Right lobe of liver (tissue), 6 donors: ENCODE measurements around the gene VPS50. TPM values are rescaled to one million over a fixed set of nuclear protein-coding genes. Genes with fewer than 3 reads are reported as not detected.

Experiments used
- ATAC-seq, 4 donors: fragments of 200-7000 bp; cut with Tn5 transposase; one replicate each; pipeline ENCODE4 v1.9.1; 2020; ENCODE audit warnings: mild to moderate bottlenecking in 4 of 4, moderate library complexity in 4 of 4
- DNase-seq, 3 donors: peaks; one replicate each; pipeline ENCODE4 v3.0.0-alpha.2; 2020
- H3K27ac ChIP-seq, 3 donors: fragments of 200-600 bp; one replicate each; pipeline ENCODE4 v1.8.0; 2022
- H3K27me3 ChIP-seq, 2 donors: fragments of 200-600 bp; one replicate each; pipeline ENCODE4 v1.8.0; 2022
- H3K36me3 ChIP-seq, 4 donors: fragments of 200-600 bp; sonication (generic) in 1 of 4; one replicate each; pipeline versions ENCODE4 v1.5.1 to v1.8.0; 2017 to 2022; ENCODE audit warnings: control low read depth in 1 of 4
- H3K4me1 ChIP-seq, 4 donors: fragments of 200-600 bp; sonication (generic) in 1 of 4; one replicate each; pipeline versions ENCODE4 v1.5.1 to v1.8.0; 2017 to 2022; ENCODE audit warnings: control low read depth in 1 of 4
- H3K4me3 ChIP-seq, 3 donors: fragments of 200-600 bp; one replicate each; pipeline ENCODE4 v1.8.0; 2022
- H3K9me3 ChIP-seq, 4 donors: fragments of 200-600 bp; sonication (generic) in 1 of 4; one replicate each; pipeline versions ENCODE4 v1.5.1 to v1.8.0; 2017 to 2022; ENCODE audit warnings: control low read depth in 1 of 4
- CTCF ChIP-seq, 4 donors: fragments of 200-600 bp in 3 of 4; fragments of 450-650 bp in 1 of 4; IDR thresholded peaks; one replicate each; pipeline versions ENCODE4 v1.5.1 to v1.8.0; 2016 to 2022; ENCODE audit warnings: antibody characterized with exemption in 4 of 4, mild to moderate bottlenecking in 2 of 4
- POLR2A ChIP-seq: fragments of 450-650 bp; IDR thresholded peaks from one replicate; pipeline ENCODE4 v1.6.1; 2017; ENCODE audit warnings: antibody characterized with exemption, mild to moderate bottlenecking
- WGBS: methylation state at CpG from one replicate; pipeline ENCODE4 v1.1.6; 2018; ENCODE audit warnings: low coverage, low lambda C conversion rate; ENCODE audit not compliant: insufficient coverage; ENCODE audit errors: missing lambda C conversion rate; 5-methylcytosine and 5-hydroxymethylcytosine counted together
- intact Hi-C, 2 donors: fragments of 100-400 bp; cut with DNase I; formaldehyde crosslinking; loops; one replicate each; pipeline versions ENCODE4 v1.11.2 to v1.14.1; 2022
- total RNA-seq, 6 experiments: library from RNA; depleted of rRNA in 2 of 6; stranded (reverse); fragments of >200 nt in 2 of 6; fragmentation: NEBNext Ultra II Directional in 3 of 6; extraction: Animal tissue kit (Norgen Biotek cat#: 25700) in 3 of 6; gene quantifications; one replicate each; pipeline versions ENCODE4 v1.1.0 to v1.2.4, GENCODE V29; 2016 to 2023
- donor health status: DM: no; HTN: yes; CAD: no.
- donor health status: DM: no; HTN: no; CAD: no.
- donor health status: DM: no; HTN: no; CAD: no.
- donor health status: DM: no; HTN: yes; CAD: no.
- donor health status: DM: no; HTN: yes; CAD: no.

VPS50 gene
- total RNA-seq, 6 experiments from 2014 or later: 9.0 to 19.1 (median 11.5) TPM

GRCh38 chr7:93245525-93246432, 13.6 kb downstream of the VPS50 start:
- ATAC-seq (peak; percentile 70 to 87 (median 82)), DNase-seq (no peak)
- intact Hi-C loops: no loop called here
- no peak overlapping the region for H3K27ac ChIP-seq
- TF ChIP-seq CTCF (IDR thresholded peaks at IDR 0.05): peak; percentile 59 to 71 (median 63)
- TF ChIP-seq POLR2A: no peak
- 14% methylated on average over 9 of the region's 9 CpGs for WGBS
- H3K4me1 ChIP-seq: no peaks in the 10 kb centered on the region
- no peaks in the 10 kb centered on the region for H3K36me3 ChIP-seq
- H3K4me3 ChIP-seq: peak overlapping the region; percentile 8 to 32 (median 19)
- H3K9me3 ChIP-seq: no peaks in the 10 kb centered on the region
- H3K27me3 ChIP-seq: no peaks in the 10 kb centered on the region

- no peaks in the 10 kb centered on the region for H3K36me3 ChIP-seq
- H3K27me3 ChIP-seq: no peaks in the 10 kb centered on the region
- WGBS: 42% methylated on average over 5 of the region's 5 CpGs
- TF ChIP-seq CTCF (IDR thresholded peaks at IDR 0.05): no peak
- no peak for TF ChIP-seq POLR2A
- intact Hi-C loops: no loop called here
- DNase-seq (no peak), ATAC-seq (peak in 1 of 4 donors; percentile 28)
- no peak overlapping the region for H3K27ac ChIP-seq
- H3K9me3 ChIP-seq: no peaks in the 10 kb centered on the region
- no peaks in the 10 kb centered on the region for H3K4me1 ChIP-seq
- H3K4me3 ChIP-seq: no peak overlapping the region
Measured at GRCh38 chr7:93249491-93250148, 17.5 kb downstream of the VPS50 start.

DNA sequence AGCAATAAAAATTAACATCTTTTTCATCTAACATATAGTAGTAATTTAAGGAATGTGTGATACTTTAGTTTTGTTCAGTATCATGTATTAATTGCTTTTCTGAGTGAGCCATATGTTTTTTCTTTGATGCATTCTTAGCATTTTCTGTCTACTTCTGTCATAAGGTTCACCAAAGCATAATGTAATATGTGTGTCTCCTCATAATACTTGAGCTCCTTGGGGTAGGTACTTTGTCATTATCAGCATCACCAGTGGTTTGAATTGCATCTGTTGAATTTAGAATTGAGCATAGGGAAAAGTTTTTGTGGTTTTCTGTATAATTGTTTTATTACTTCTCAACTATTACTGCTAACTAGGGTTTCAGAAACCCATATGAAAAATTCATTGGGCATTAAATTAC, 26.5 kb downstream of the VPS50 start:
- Histone ChIP-seq H3K4me1 (no peaks in the 10 kb centered on the region), H3K27me3 (no peaks in the 10 kb centered on the region), H3K4me3 (no peak overlapping the region), H3K36me3 (peaks cover 0 to 4% (median 0%) of the 10 kb centered on the region in 4 donors), H3K9me3 (no peaks in the 10 kb centered on the region), H3K27ac (no peak overlapping the region)
- TF ChIP-seq POLR2A (no peak), CTCF (IDR thresholded peaks at IDR 0.05) (no peak)
- intact Hi-C loops: no loop called here
- no peak for ATAC-seq
- DNase-seq: no peak

- peaks cover 0 to 4% (median 0%) of the 10 kb centered on the region in 4 donors for H3K36me3 ChIP-seq
- no peaks in the 10 kb centered on the region for H3K27me3 ChIP-seq
- H3K27ac ChIP-seq: no peak overlapping the region
- 100% methylated on average over 1 of the region's 1 CpG for WGBS
- intact Hi-C loops: no loop called here
- ATAC-seq: no peak
- DNase-seq: no peak
- no peaks in the 10 kb centered on the region for H3K4me1 ChIP-seq
- no peak overlapping the region for H3K4me3 ChIP-seq
- TF ChIP-seq POLR2A (no peak), CTCF (IDR thresholded peaks at IDR 0.05) (no peak)
- no peaks in the 10 kb centered on the region for H3K9me3 ChIP-seq
Measured at GRCh38 chr7:93262535-93262934, 30.4 kb downstream of the VPS50 start.
